ENCODE measurements around the gene GYS2.

GYS2 gene

GRCh38 chr12:21546716-21547115 is 57.9 kb downstream of the GYS2 start:
- peaks cover 4% of the 10 kb centered on the region for H3K4me1 ChIP-seq (ENCODE audit: control insufficient read depth, insufficient read depth, low read length)
- no peak overlapping the region for H3K9ac ChIP-seq (ENCODE audit: low read depth, low read length)
- H3K36me3 ChIP-seq (ENCODE audit: insufficient read depth, low read length), result no peaks in the 10 kb centered on the region
- no peak overlapping the region for H3K4me3 ChIP-seq (ENCODE audit: low read length)
- H3K9me3 ChIP-seq (replicated peaks; ENCODE audit: low read length), result no peaks in the 10 kb centered on the region
- H3K27me3 ChIP-seq (ENCODE audit: control insufficient read depth, insufficient read depth, low read length), result no peaks in the 10 kb centered on the region
- H3K4me2 ChIP-seq (ENCODE audit: low read length), result no peak overlapping the region

- no peaks in the 10 kb centered on the region for H3K36me3 ChIP-seq (ENCODE audit: insufficient read depth, low read length)
- no peaks in the 10 kb centered on the region for H3K9me3 ChIP-seq (replicated peaks; ENCODE audit: low read length)
- H3K4me2 ChIP-seq (ENCODE audit: low read length), result no peak overlapping the region
- H3K4me3 ChIP-seq (ENCODE audit: low read length), result no peak overlapping the region
- H3K9ac ChIP-seq (ENCODE audit: low read depth, low read length), result no peak overlapping the region
- H3K27me3 ChIP-seq (ENCODE audit: control insufficient read depth, insufficient read depth, low read length), result no peaks in the 10 kb centered on the region
- no peaks in the 10 kb centered on the region for H3K4me1 ChIP-seq (ENCODE audit: control insufficient read depth, insufficient read depth, low read length)
Observed at GRCh38 chr12:21545557-21545956, 59.1 kb downstream of the GYS2 start.

GRCh38 chr12:21543151-21543550 is 61.5 kb downstream of the GYS2 start:
- H3K27me3 ChIP-seq (ENCODE audit: control insufficient read depth, insufficient read depth, low read length), result no peaks in the 10 kb centered on the region
- no peak overlapping the region for H3K4me2 ChIP-seq (ENCODE audit: low read length)

GRCh38 chr12:21542403-21542802 is 62.2 kb downstream of the GYS2 start:
- no peak overlapping the region for H3K4me3 ChIP-seq (ENCODE audit: low read length)
- H3K27me3 ChIP-seq (ENCODE audit: control insufficient read depth, insufficient read depth, low read length), result no peaks in the 10 kb centered on the region
- H3K9ac ChIP-seq (ENCODE audit: low read depth, low read length), result no peak overlapping the region
- no peaks in the 10 kb centered on the region for H3K36me3 ChIP-seq (ENCODE audit: insufficient read depth, low read length)
- no peaks in the 10 kb centered on the region for H3K9me3 ChIP-seq (replicated peaks; ENCODE audit: low read length)
- H3K4me2 ChIP-seq (ENCODE audit: low read length), result no peak overlapping the region
- no peaks in the 10 kb centered on the region for H3K4me1 ChIP-seq (ENCODE audit: control insufficient read depth, insufficient read depth, low read length)

More at GRCh38 chr12:21543151-21543550, 61.5 kb downstream of the GYS2 start:
- Histone ChIP-seq H3K9ac (ENCODE audit: low read depth, low read length) (no peak overlapping the region), H3K4me3 (ENCODE audit: low read length) (no peak overlapping the region), H3K36me3 (ENCODE audit: insufficient read depth, low read length) (no peaks in the 10 kb centered on the region), H3K9me3 (replicated peaks; ENCODE audit: low read length) (no peaks in the 10 kb centered on the region), H3K4me1 (ENCODE audit: control insufficient read depth, insufficient read depth, low read length) (no peaks in the 10 kb centered on the region)

- no peaks in the 10 kb centered on the region for H3K4me1 ChIP-seq (ENCODE audit: control insufficient read depth, insufficient read depth, low read length)
- no peaks in the 10 kb centered on the region for H3K36me3 ChIP-seq (ENCODE audit: insufficient read depth, low read length)
- no peaks in the 10 kb centered on the region for H3K9me3 ChIP-seq (replicated peaks; ENCODE audit: low read length)
- H3K4me3 ChIP-seq (ENCODE audit: low read length), result no peak overlapping the region
- no peak overlapping the region for H3K9ac ChIP-seq (ENCODE audit: low read depth, low read length)
- H3K27me3 ChIP-seq (ENCODE audit: control insufficient read depth, insufficient read depth, low read length), result no peaks in the 10 kb centered on the region
- H3K4me2 ChIP-seq (ENCODE audit: low read length), result no peak overlapping the region
Observed at GRCh38 chr12:21541773-21542172, 62.9 kb downstream of the GYS2 start.

- Histone ChIP-seq H3K4me3 (ENCODE audit: low read length) (no peak overlapping the region), H3K9ac (ENCODE audit: low read depth, low read length) (no peak overlapping the region), H3K36me3 (ENCODE audit: insufficient read depth, low read length) (no peaks in the 10 kb centered on the region), H3K9me3 (replicated peaks; ENCODE audit: low read length) (no peaks in the 10 kb centered on the region), H3K27me3 (ENCODE audit: control insufficient read depth, insufficient read depth, low read length) (no peaks in the 10 kb centered on the region), H3K4me1 (ENCODE audit: control insufficient read depth, insufficient read depth, low read length) (no peaks in the 10 kb centered on the region), H3K4me2 (ENCODE audit: low read length) (no peak overlapping the region)
Observed at GRCh38 chr12:21539797-21540196, 64.8 kb downstream of the GYS2 start.

GRCh38 chr12:21538061-21538653 is 66.5 kb downstream of the GYS2 start:
- H3K36me3 ChIP-seq (ENCODE audit: insufficient read depth, low read length), result no peaks in the 10 kb centered on the region
- H3K9ac ChIP-seq (ENCODE audit: low read depth, low read length), result no peak overlapping the region
- no peaks in the 10 kb centered on the region for H3K9me3 ChIP-seq (replicated peaks; ENCODE audit: low read length)
- H3K27me3 ChIP-seq (ENCODE audit: control insufficient read depth, insufficient read depth, low read length), result no peaks in the 10 kb centered on the region
- no peaks in the 10 kb centered on the region for H3K4me1 ChIP-seq (ENCODE audit: control insufficient read depth, insufficient read depth, low read length)
- no peak overlapping the region for H3K4me3 ChIP-seq (ENCODE audit: low read length)
- H3K4me2 ChIP-seq (ENCODE audit: low read length), result no peak overlapping the region

GRCh38 chr12:21529456-21529855 is 75.2 kb downstream of the GYS2 start:
- Histone ChIP-seq H3K4me3 (ENCODE audit: low read length) (no peak overlapping the region), H3K4me1 (ENCODE audit: control insufficient read depth, insufficient read depth, low read length) (peaks cover 10% of the 10 kb centered on the region), H3K4me2 (ENCODE audit: low read length) (no peak overlapping the region), H3K9ac (ENCODE audit: low read depth, low read length) (no peak overlapping the region), H3K9me3 (replicated peaks; ENCODE audit: low read length) (no peaks in the 10 kb centered on the region), H3K27me3 (ENCODE audit: control insufficient read depth, insufficient read depth, low read length) (no peaks in the 10 kb centered on the region), H3K36me3 (ENCODE audit: insufficient read depth, low read length) (no peaks in the 10 kb centered on the region)

- Histone ChIP-seq H3K27me3 (ENCODE audit: control insufficient read depth, insufficient read depth, low read length) (no peaks in the 10 kb centered on the region), H3K36me3 (ENCODE audit: insufficient read depth, low read length) (no peaks in the 10 kb centered on the region), H3K4me3 (ENCODE audit: low read length) (no peak overlapping the region), H3K9ac (ENCODE audit: low read depth, low read length) (no peak overlapping the region), H3K4me1 (ENCODE audit: control insufficient read depth, insufficient read depth, low read length) (peaks cover 10% of the 10 kb centered on the region), H3K9me3 (replicated peaks; ENCODE audit: low read length) (no peaks in the 10 kb centered on the region), H3K4me2 (ENCODE audit: low read length) (no peak overlapping the region)
Observed at GRCh38 chr12:21528953-21529352, 75.7 kb downstream of the GYS2 start.

GRCh38 chr12:21527451-21528180 is 77.0 kb downstream of the GYS2 start:
- no peaks in the 10 kb centered on the region for H3K27me3 ChIP-seq (ENCODE audit: control insufficient read depth, insufficient read depth, low read length)
- no peaks in the 10 kb centered on the region for H3K9me3 ChIP-seq (replicated peaks; ENCODE audit: low read length)
- H3K4me2 ChIP-seq (ENCODE audit: low read length), result peak overlapping the region; percentile 98
- peaks cover 10% of the 10 kb centered on the region for H3K4me1 ChIP-seq (ENCODE audit: control insufficient read depth, insufficient read depth, low read length)
- H3K4me3 ChIP-seq (ENCODE audit: low read length), result peak overlapping the region; percentile 88
- no peaks in the 10 kb centered on the region for H3K36me3 ChIP-seq (ENCODE audit: insufficient read depth, low read length)
- H3K9ac ChIP-seq (ENCODE audit: low read depth, low read length), result peak overlapping the region; percentile 83

GRCh38 chr12:21526721-21527345 is 77.8 kb downstream of the GYS2 start:
- Histone ChIP-seq H3K36me3 (ENCODE audit: insufficient read depth, low read length) (no peaks in the 10 kb centered on the region), H3K9me3 (replicated peaks; ENCODE audit: low read length) (no peaks in the 10 kb centered on the region), H3K4me2 (ENCODE audit: low read length) (peak overlapping the region; percentile 98), H3K9ac (ENCODE audit: low read depth, low read length) (peak overlapping the region; percentile 83), H3K27me3 (ENCODE audit: control insufficient read depth, insufficient read depth, low read length) (no peaks in the 10 kb centered on the region), H3K4me1 (ENCODE audit: control insufficient read depth, insufficient read depth, low read length) (peaks cover 10% of the 10 kb centered on the region), H3K4me3 (ENCODE audit: low read length) (peak overlapping the region; percentile 88)
